Measurements from ENCODE around the gene HDAC4. TPM values are rescaled to one million over a fixed set of nuclear protein-coding genes. Genes with fewer than 3 reads are reported as not detected.

Gene HDAC4
- total RNA-seq, 6 donors from 2014 or later, result 16.1 to 108 (median 45.0) TPM

DNA sequence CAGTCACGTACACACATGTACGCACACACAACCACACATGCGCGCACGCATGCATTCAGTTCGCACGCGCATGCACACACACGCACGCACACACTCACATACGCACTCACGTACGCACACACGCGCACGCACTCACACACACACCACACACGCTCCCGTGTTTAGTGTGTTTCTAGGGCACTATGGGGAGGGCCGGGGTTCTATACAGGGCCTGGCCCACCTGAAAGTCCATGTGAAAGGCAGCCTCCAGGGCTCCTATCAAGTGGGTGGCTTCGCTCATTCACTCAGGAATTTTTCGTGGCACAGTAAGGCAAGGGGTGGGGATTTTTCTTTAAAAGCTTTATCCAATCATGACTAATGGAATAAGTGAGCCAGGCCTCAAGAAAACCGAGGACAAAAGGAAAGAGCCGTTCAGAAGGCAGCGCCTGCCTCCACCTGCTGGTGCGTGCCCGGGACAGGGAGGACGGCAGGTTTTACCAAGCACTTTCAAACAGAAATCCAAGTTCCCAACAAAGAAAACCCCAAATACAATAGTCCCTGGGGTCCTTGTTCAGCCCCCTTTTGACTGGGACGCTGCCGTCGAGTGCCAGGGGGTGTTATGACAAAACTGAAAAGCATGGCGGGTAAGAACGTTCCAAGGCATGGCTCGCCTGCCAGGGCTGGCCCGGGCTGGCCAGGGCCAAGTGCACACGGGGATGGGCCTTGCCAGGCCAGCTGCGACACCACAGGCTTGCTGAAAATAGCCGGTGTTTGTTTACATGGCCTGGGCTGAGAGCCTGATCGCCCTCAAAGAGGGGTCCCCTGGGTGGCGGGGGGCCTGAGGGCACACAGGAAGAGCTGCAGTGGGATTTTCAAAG lies 110.0 kb downstream of the HDAC4 start:
- Histone ChIP-seq H3K4me1 (peaks cover 17 to 52% (median 24%) of the 10 kb centered on the region in 4 donors), H3K27ac (no peak overlapping the region), H3K4me3 (no peak overlapping the region), H3K36me3 (no peaks in the 10 kb centered on the region), H3K9me3 (no peaks in the 10 kb centered on the region), H3K27me3 (no peaks in the 10 kb centered on the region)
- no peak for TF ChIP-seq POLR2AphosphoS5 (IDR thresholded peaks at IDR 0.05)
- no peak for TF ChIP-seq CTCF (IDR thresholded peaks at IDR 0.05)
- TF ChIP-seq EP300 (IDR thresholded peaks at IDR 0.05), result no peak
- no peak for TF ChIP-seq POLR2A (IDR thresholded peaks at IDR 0.05)
- ATAC-seq (ENCODE audit: low FRiP score in 2 of 2) (peak in 1 of 2 donors; percentile 57), DNase-seq (peak in 1 of 2 donors; percentile 70)
- 91% methylated on average over 39 of the region's 39 CpGs for WGBS, 2 donors

- 75 to 83% methylated on average over 4 to 6 of the region's 6 CpGs for WGBS, 2 donors
- no peaks in the 10 kb centered on the region for H3K9me3 ChIP-seq
- no peak for DNase-seq
Measured at GRCh38 chr2:239289545-239289944, 111.3 kb downstream of the HDAC4 start.

DNA sequence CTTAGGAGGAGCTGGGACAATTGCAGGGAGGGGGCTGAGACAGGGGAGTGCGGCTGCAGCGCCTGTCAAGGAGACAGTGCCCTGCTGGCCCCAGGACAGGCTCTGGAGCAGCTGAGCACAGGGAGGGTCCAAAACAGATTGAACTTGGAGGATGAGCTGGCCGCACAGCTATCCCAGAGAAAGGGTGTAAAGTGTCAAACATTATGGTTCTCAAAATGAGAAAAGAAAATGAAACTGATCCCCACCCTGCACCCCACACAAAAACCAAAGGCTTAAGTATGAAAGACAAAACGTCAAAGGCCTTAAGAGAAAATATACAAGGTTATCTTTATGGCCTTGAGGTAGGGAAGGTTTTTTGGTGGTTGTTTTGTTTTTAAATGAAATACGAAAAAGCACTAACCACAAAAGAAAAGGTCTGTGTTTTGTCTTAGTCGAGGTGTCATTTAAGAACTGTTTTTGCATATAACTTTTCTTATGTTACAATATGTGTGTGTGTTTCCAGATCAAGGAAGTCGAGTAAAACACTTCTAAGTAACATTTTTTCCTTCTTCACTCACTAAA lies 111.8 kb downstream of the HDAC4 start:
- no peaks in the 10 kb centered on the region for H3K9me3 ChIP-seq
- 67 to 68% methylated on average over 7 of the region's 7 CpGs for WGBS, 2 donors
- no peaks in the 10 kb centered on the region for H3K27me3 ChIP-seq
- H3K27ac ChIP-seq, result peak overlapping the region in 3 of 4 donors; percentile 23 to 52 (median 35)
- DNase-seq (no peak), ATAC-seq (ENCODE audit: low FRiP score in 2 of 2) (no peak)
- H3K4me3 ChIP-seq, result no peak overlapping the region
- peaks cover 27 to 63% (median 37%) of the 10 kb centered on the region in 4 donors for H3K4me1 ChIP-seq
- TF ChIP-seq POLR2AphosphoS5 (IDR thresholded peaks at IDR 0.05) (no peak), EP300 (IDR thresholded peaks at IDR 0.05) (no peak), POLR2A (IDR thresholded peaks at IDR 0.05) (no peak), CTCF (IDR thresholded peaks at IDR 0.05) (no peak)
- H3K36me3 ChIP-seq, result no peaks in the 10 kb centered on the region

More at GRCh38 chr2:239289545-239289944, 111.3 kb downstream of the HDAC4 start:
- Histone ChIP-seq H3K36me3 (no peaks in the 10 kb centered on the region), H3K27ac (peak overlapping the region in 3 of 4 donors; percentile 23 to 52 (median 35)), H3K4me3 (no peak overlapping the region), H3K4me1 (peaks cover 24 to 63% (median 35%) of the 10 kb centered on the region in 4 donors), H3K27me3 (no peaks in the 10 kb centered on the region)
- TF ChIP-seq EP300 (IDR thresholded peaks at IDR 0.05) (no peak), CTCF (IDR thresholded peaks at IDR 0.05) (no peak)
- ATAC-seq (ENCODE audit: low FRiP score in 2 of 2), result no peak

DNA sequence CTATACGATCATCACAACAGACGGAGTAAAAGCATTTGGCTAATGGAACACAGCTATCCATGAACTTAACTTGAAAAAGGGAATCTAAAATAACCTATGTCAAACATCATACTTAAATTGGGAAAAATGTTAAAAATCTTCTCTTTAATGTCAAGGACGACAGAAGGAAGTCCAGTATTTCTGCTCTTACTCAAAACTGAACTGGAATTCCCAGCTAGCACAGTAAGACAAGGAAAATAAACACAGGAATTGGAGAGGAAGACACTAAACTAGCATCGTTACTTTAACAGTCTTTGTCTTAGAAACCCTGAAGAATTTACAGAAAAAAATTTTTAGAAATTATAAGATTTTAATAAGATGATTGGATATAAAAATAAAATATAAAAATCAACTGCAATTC lies 112.6 kb downstream of the HDAC4 start:
- H3K4me1 ChIP-seq, result peaks cover 22 to 56% (median 32%) of the 10 kb centered on the region in 4 donors
- 74 to 76% methylated on average over 4 of the region's 4 CpGs for WGBS, 2 donors

More for the DNA sequence above, 112.6 kb downstream of the HDAC4 start:
- no peak for DNase-seq
- H3K9me3 ChIP-seq, result no peaks in the 10 kb centered on the region
- no peak overlapping the region for H3K27ac ChIP-seq
- TF ChIP-seq CTCF (IDR thresholded peaks at IDR 0.05) (no peak), POLR2AphosphoS5 (IDR thresholded peaks at IDR 0.05) (no peak), POLR2A (IDR thresholded peaks at IDR 0.05) (no peak), EP300 (IDR thresholded peaks at IDR 0.05) (no peak)
- no peak overlapping the region for H3K4me3 ChIP-seq
- no peaks in the 10 kb centered on the region for H3K36me3 ChIP-seq
- H3K27me3 ChIP-seq, result no peaks in the 10 kb centered on the region
- ATAC-seq (ENCODE audit: low FRiP score in 2 of 2), result no peak
